Measurements from ENCODE around the gene RFLNA.

GRCh38 chr12:124270671-124271070 is 24.2 kb upstream of the RFLNA start:
- no peak for TF ChIP-seq CTCF (IDR thresholded peaks at IDR 0.05; ENCODE audit: low read length)
- TF ChIP-seq EZH2 (IDR thresholded peaks at IDR 0.05; ENCODE audit: borderline replicate concordance, low read length), result no peak
